OCI-LY3 (cell line): ENCODE data around the gene AK6.

Experiments
- EZH2phosphoT487 ChIP-seq: fragments of 200-600 bp; shearing (Covaris generic); IDR thresholded peaks from 2 replicates; pipeline ENCODE4 v1.6.1; 2018; ENCODE audit warnings: antibody characterized with exemption, mixed run types, low read depth
- TF ChIP-seq, protein P1 (sequence below): fragments of 200-600, 300-600 bp; sonication (generic); IDR thresholded peaks from 2 replicates; pipeline ENCODE4 v1.5.1; 2014; ENCODE audit warnings: antibody characterized with exemption, low read length, low read depth

GRCh38 chr5:69309380-69309779 is 59.9 kb downstream of the AK6 start:
- TF ChIP-seq, protein P1, sequence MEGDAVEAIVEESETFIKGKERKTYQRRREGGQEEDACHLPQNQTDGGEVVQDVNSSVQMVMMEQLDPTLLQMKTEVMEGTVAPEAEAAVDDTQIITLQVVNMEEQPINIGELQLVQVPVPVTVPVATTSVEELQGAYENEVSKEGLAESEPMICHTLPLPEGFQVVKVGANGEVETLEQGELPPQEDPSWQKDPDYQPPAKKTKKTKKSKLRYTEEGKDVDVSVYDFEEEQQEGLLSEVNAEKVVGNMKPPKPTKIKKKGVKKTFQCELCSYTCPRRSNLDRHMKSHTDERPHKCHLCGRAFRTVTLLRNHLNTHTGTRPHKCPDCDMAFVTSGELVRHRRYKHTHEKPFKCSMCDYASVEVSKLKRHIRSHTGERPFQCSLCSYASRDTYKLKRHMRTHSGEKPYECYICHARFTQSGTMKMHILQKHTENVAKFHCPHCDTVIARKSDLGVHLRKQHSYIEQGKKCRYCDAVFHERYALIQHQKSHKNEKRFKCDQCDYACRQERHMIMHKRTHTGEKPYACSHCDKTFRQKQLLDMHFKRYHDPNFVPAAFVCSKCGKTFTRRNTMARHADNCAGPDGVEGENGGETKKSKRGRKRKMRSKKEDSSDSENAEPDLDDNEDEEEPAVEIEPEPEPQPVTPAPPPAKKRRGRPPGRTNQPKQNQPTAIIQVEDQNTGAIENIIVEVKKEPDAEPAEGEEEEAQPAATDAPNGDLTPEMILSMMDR, result no peak
- TF ChIP-seq EZH2phosphoT487, result no peak
